CD4-positive, CD25-positive, alpha-beta regulatory T cell (primary cell): ENCODE data around the gene EVI5. TPM values are rescaled to one million over a fixed set of nuclear protein-coding genes. Genes with fewer than 3 reads are reported as not detected.
"Not testable (repeated sequence)": the region's sequence is repeated elsewhere in the genome, so short reads cannot be mapped to it uniquely, and the experiment has no call there.

ENCODE experiments used
- ATAC-seq, 2 donors: fragments of 150-1000 bp; cut with Tn5 transposase; one replicate each; pipeline ENCODE4 v1.10.0; 2021; ENCODE audit warnings: low read depth in 2 of 2, moderate number of reproducible peaks in 2 of 2, moderate library complexity in 1 of 2
- DNase-seq, 3 donors: peaks; one replicate each; pipeline versions ENCODE4 v3.0.0 to v3.0.0-alpha.2; 2012 to 2022; ENCODE audit warnings: mixed read lengths in 1 of 3
- H3K27ac ChIP-seq: one replicate; pipeline ENCODE4 v1.7.0; 2013; ENCODE audit warnings: mild to moderate bottlenecking, low read length; ENCODE audit not compliant: insufficient read depth, poor library complexity, severe bottlenecking
- H3K27me3 ChIP-seq: one replicate; pipeline ENCODE4 v1.7.0; 2013; ENCODE audit warnings: low read length; ENCODE audit not compliant: control insufficient read depth, insufficient read depth
- H3K36me3 ChIP-seq: one replicate; pipeline ENCODE4 v1.7.0; 2013; ENCODE audit warnings: mild to moderate bottlenecking, low read length, moderate library complexity; ENCODE audit not compliant: control insufficient read depth, insufficient read depth
- H3K4me1 ChIP-seq: 2 replicates; pipeline ENCODE4 v1.7.0; 2013; ENCODE audit warnings: mild to moderate bottlenecking, low read length; ENCODE audit not compliant: insufficient read depth, control insufficient read depth, poor library complexity, severe bottlenecking
- H3K4me3 ChIP-seq: one replicate; pipeline ENCODE4 v1.7.0; 2013; ENCODE audit warnings: low read depth, mild to moderate bottlenecking, low read length, moderate library complexity
- H3K9me3 ChIP-seq, 2 experiments: 1 replicate in 1 of 2; 2 replicates in 1 of 2; pipeline ENCODE4 v1.7.0; 2013; ENCODE audit warnings: low read length in 2 of 2, mild to moderate bottlenecking in 1 of 2, moderate library complexity in 1 of 2; ENCODE audit not compliant: control insufficient read depth in 2 of 2
- H3K27ac Mint-ChIP-seq, 3 donors: one replicate each; pipeline ENCODE4 v1.8.0; 2020 to 2022; ENCODE audit warnings: mild to moderate bottlenecking in 3 of 3, mixed read lengths in 3 of 3, moderate library complexity in 2 of 3
- H3K27me3 Mint-ChIP-seq: one replicate; pipeline ENCODE4 v1.8.0; 2022; ENCODE audit warnings: mild to moderate bottlenecking, mixed read lengths
- H3K36me3 Mint-ChIP-seq: one replicate; pipeline ENCODE4 v1.8.0; 2020; ENCODE audit warnings: mixed read lengths
- H3K4me1 Mint-ChIP-seq, 4 donors: one replicate each; pipeline ENCODE4 v1.8.0; 2020 to 2022; ENCODE audit warnings: mixed read lengths in 4 of 4, mild to moderate bottlenecking in 1 of 4
- H3K4me3 Mint-ChIP-seq, 4 donors: one replicate each; pipeline ENCODE4 v1.8.0; 2020 to 2022; ENCODE audit warnings: mild to moderate bottlenecking in 4 of 4, mixed read lengths in 4 of 4, moderate library complexity in 3 of 4
- H3K9me3 Mint-ChIP-seq, 7 donors: one replicate each; pipeline ENCODE4 v1.8.0; 2020 to 2022; ENCODE audit warnings: mixed read lengths in 7 of 7, mild to moderate bottlenecking in 3 of 7, moderate library complexity in 2 of 7
- polyA plus RNA-seq, 4 donors: library from polyadenylated mRNA; unstranded; fragments of 300-500 nt; fragmentation: Illumina TruSeq; gene quantifications; one replicate each; pipeline ENCODE4 v1.2.3, GENCODE V29; 2021
- total RNA-seq: library from RNA; stranded (reverse); gene quantifications from one replicate; pipeline ENCODE4 v1.2.3, GENCODE V29; 2022

EVI5 gene
- total and polyA plus RNA-seq, 5 donors from 2014 or later: 0.52 to 2.7 (median 0.59) TPM

DNA sequence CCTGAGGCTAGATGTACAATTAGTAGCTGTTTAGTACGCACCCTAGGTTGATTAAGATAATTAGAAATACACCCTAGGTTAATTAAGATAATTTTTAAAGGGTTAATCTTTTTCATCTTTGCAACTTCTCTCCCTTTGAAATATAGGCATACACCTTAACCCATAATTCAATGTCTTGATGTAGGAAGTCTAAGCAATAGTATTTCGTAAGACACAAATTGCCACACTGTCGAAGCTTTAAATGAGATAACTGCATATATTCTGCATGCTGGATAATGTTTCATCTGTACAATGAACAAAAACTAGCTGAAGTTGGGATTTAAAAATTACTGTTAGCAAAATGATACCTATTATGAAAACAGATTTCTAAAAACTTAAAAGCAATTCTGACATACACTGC, 122.9 kb downstream of the EVI5 start:
- Histone ChIP-seq H3K4me3 (no peak overlapping the region), H3K4me1 (no peaks in the 10 kb centered on the region), H3K27ac (no peak overlapping the region), H3K9me3 (no peaks in the 10 kb centered on the region), H3K27me3 (no peaks in the 10 kb centered on the region), H3K36me3 (no peaks in the 10 kb centered on the region)
- DNase-seq (no peak), ATAC-seq (no peak)
- no peaks in the 10 kb centered on the region for H3K4me1 Mint-ChIP-seq
- H3K27me3 Mint-ChIP-seq: peaks cover 4% of the 10 kb centered on the region
- no peak overlapping the region for H3K27ac Mint-ChIP-seq
- no peak overlapping the region for H3K4me3 Mint-ChIP-seq
- H3K36me3 Mint-ChIP-seq: peaks cover 5% of the 10 kb centered on the region
- H3K9me3 Mint-ChIP-seq: peaks cover 0 to 6% (median 0%) of the 10 kb centered on the region in 7 donors

DNA sequence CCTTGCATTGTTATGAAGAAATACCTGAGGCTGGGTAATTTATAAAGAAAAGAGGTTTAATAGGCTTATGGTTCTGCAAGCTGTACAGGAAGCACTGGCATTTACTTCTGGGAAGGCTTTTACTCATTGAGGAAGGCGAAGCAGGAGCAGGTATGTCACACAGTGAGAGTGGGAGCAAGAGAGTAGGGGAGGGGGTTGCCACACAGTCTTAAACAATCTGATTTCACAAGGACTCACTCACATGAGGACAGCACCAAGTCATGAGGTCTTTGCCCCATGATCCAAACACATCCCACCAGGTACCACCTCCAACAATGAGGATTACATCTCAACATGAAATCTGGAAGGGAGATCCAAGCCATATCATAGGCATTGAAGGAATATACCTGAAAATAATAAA, 127.2 kb downstream of the EVI5 start:
- Histone ChIP-seq H3K9me3 (peaks cover 17 to 23% of the 10 kb centered on the region in 2 experiments), H3K4me1 (no peaks in the 10 kb centered on the region), H3K27ac (no peak overlapping the region), H3K27me3 (no peaks in the 10 kb centered on the region), H3K4me3 (no peak overlapping the region), H3K36me3 (no peaks in the 10 kb centered on the region)
- Mint-ChIP-seq H3K27ac (no peak overlapping the region), H3K27me3 (peaks cover 4% of the 10 kb centered on the region), H3K9me3 (peaks cover 3 to 30% (median 14%) of the 10 kb centered on the region in 7 donors), H3K4me1 (no peaks in the 10 kb centered on the region), H3K4me3 (no peak overlapping the region), H3K36me3 (peaks cover 14% of the 10 kb centered on the region)
- no peak for DNase-seq
- no peak for ATAC-seq

DNA sequence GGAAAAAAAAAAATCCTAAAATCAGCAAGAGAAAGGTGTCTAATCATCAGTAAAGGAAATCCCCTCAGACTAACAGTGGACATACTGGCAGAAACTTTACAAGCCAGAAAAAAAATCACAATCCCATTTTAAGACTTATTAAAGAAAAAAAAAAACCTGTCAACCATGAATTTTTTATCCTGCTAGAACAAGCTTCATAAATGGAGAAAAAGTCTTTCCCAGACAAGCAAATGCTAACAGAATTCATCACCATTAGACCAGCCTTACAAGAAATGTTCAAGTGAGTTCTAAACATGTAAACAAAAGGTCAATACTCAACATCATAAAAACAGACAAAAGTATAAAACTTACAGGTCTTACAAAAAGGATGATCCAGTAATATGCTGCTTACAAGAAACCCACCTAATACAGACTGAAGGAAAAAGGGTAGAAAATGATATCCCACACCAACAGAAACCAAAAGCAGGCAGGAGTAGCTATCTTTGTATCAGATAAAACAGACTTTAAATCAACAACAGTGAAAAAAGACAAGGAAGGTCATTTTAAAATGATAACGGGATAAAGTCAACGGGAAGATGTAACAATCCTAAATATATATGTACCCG, 129.6 kb downstream of the EVI5 start:
- DNase-seq (no peak), ATAC-seq (no peak)
- Mint-ChIP-seq H3K27me3 (peaks cover under 1% of the 10 kb centered on the region), H3K4me1 (peaks cover 0 to 5% (median 0%) of the 10 kb centered on the region in 4 donors), H3K36me3 (peaks cover 14% of the 10 kb centered on the region), H3K9me3 (peaks cover 3 to 30% (median 15%) of the 10 kb centered on the region in 7 donors), H3K27ac (no peak overlapping the region), H3K4me3 (no peak overlapping the region)
- Histone ChIP-seq H3K4me1 (no peaks in the 10 kb centered on the region), H3K36me3 (no peaks in the 10 kb centered on the region), H3K9me3 (peaks cover 17 to 23% of the 10 kb centered on the region in 2 experiments), H3K27ac (no peak overlapping the region), H3K27me3 (no peaks in the 10 kb centered on the region), H3K4me3 (no peak overlapping the region)

DNA sequence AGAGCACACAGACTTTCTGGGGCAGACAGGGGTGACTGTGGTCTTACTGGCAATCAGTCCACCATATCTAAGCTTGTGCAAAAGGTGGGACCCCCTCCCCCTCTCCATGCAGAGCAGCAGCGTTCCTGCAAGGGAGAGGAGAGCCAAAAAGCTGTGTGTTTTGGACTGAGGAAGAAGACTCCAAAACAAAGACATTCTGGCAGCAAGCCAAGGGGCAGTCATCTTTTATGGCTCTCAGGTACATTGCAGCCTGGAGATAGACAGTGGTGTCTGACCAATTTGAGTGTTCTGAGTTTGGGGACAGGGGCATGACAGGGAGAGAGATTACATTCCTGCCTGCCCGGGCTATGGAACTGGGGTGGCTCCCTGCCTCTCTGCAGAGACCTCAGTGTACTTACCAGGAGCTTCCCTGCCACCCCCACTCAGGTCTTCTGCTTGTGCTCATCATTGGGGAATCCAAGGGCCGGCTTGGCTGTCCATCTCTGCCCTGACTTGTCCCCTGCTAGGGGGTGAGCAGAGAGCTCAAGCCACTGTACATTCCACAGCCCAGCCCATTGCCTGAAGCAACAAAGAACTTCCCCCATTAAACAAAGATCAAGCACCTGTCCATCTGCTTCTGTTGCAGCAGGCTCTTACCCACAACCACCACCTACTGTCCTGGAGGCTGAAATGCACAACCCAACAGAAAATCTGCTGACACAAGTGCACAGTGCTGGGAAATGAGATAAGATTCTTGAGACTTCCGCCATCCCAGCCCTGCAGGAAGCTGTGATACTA, 131.1 kb downstream of the EVI5 start:
- H3K9me3 Mint-ChIP-seq: peaks cover 3 to 30% (median 15%) of the 10 kb centered on the region in 7 donors
- peaks cover 17 to 23% of the 10 kb centered on the region in 2 experiments for H3K9me3 ChIP-seq
- no peaks in the 10 kb centered on the region for H3K4me1 ChIP-seq
- H3K36me3 ChIP-seq: no peaks in the 10 kb centered on the region
- DNase-seq (no peak), ATAC-seq (no peak)
- no peak overlapping the region for H3K27ac ChIP-seq
- no peaks in the 10 kb centered on the region for H3K27me3 ChIP-seq
- no peak overlapping the region for H3K4me3 ChIP-seq
- peaks cover 0 to 5% (median 0%) of the 10 kb centered on the region in 4 donors for H3K4me1 Mint-ChIP-seq
- H3K4me3 Mint-ChIP-seq: no peak overlapping the region
- H3K36me3 Mint-ChIP-seq: peaks cover 14% of the 10 kb centered on the region
- no peaks in the 10 kb centered on the region for H3K27me3 Mint-ChIP-seq
- no peak overlapping the region for H3K27ac Mint-ChIP-seq

DNA sequence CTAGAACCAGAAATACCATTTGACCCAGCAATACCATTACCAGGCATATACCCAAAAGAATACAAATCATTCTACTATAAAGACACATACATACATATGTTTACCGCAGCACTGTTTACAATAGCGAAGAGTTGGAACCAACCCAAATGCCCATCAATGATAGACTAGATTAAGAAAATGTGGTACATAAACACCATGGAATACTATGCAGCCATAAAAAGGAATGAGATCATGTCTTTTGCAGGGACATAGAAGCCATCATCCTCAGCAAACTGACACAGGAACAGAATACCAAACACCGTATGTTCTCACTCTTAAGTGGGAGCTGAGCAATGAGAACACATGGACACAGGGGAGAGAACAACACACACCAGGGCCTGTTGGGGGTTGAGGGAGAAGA, 144.2 kb downstream of the EVI5 start:
- not testable (repeated sequence) for H3K27ac Mint-ChIP-seq, H3K9me3 Mint-ChIP-seq, H3K36me3 Mint-ChIP-seq, H3K4me1 Mint-ChIP-seq, ATAC-seq, H3K4me3 Mint-ChIP-seq, H3K9me3 ChIP-seq, H3K36me3 ChIP-seq, DNase-seq, H3K4me3 ChIP-seq, H3K27ac ChIP-seq, H3K27me3 Mint-ChIP-seq, H3K4me1 ChIP-seq, H3K27me3 ChIP-seq

DNA sequence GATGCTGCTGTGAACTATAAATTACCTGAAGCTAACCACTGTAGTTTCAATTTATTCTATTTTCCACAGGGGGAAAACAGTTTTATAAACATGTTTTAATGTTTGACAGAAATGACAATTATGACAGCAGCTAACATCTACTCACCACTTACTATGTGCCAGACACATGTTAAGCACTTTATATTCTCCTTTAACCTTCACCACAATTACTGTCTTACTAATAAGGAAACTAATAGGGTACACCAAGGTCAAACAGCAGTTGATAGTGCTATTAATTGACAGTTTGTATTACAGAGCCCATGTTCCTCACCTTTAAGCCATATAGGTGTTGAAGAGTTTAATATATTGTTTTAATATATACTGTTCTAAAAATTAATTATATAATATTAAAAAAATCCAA, 146.4 kb downstream of the EVI5 start:
- Histone ChIP-seq H3K27me3 (no peaks in the 10 kb centered on the region), H3K36me3 (no peaks in the 10 kb centered on the region), H3K27ac (no peak overlapping the region), H3K4me1 (no peaks in the 10 kb centered on the region), H3K9me3 (no peaks in the 10 kb centered on the region), H3K4me3 (no peak overlapping the region)
- no peak for DNase-seq
- Mint-ChIP-seq H3K9me3 (peaks cover 0 to 4% (median 0%) of the 10 kb centered on the region in 7 donors), H3K27ac (no peak overlapping the region), H3K4me3 (no peak overlapping the region), H3K27me3 (peaks cover 9% of the 10 kb centered on the region), H3K4me1 (no peaks in the 10 kb centered on the region), H3K36me3 (peaks cover 10% of the 10 kb centered on the region)
- no peak for ATAC-seq

DNA sequence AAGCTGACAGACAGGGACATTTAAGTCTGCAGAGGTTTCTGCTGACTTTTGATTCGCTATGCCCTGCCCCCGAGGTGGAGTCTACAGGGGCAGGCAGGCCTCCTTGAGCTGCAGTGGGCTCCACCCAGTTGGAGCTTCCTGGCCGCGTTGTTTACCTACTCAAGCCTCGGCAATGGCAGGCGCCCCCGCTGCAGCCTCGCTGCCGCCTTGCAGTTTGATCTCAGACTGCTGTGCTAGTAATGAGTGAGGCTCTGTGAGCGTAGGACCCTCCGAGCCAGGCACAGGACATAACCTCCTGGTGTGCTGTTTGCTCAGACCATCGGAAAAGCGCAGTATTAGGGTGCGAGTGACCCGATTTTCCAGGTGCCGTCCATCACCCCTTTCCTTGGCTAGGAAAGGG, 149.7 kb downstream of the EVI5 start:
- not testable (repeated sequence) for H3K9me3 Mint-ChIP-seq, H3K4me1 Mint-ChIP-seq, ATAC-seq, H3K36me3 ChIP-seq, H3K4me1 ChIP-seq, H3K27ac ChIP-seq, H3K9me3 ChIP-seq, H3K4me3 Mint-ChIP-seq, DNase-seq, H3K27ac Mint-ChIP-seq, H3K4me3 ChIP-seq, H3K27me3 Mint-ChIP-seq, H3K27me3 ChIP-seq, H3K36me3 Mint-ChIP-seq
